Measurements from ENCODE around the gene TCF7. TPM values are rescaled to one million over a fixed set of nuclear protein-coding genes. Genes with fewer than 3 reads are reported as not detected.
A peak's percentile ranks its signal among the peaks of the same experiment; 100 is the strongest.

The TCF7 gene
- total RNA-seq, 4 donors from 2014 or later: 2.6 to 6.2 (median 5.1) TPM

GRCh38 chr5:134177369-134178095, 63.1 kb downstream of the TCF7 start:
- intact Hi-C loops (cut with DNase I; ENCODE audit: low total_unique reads): no loop called here
- TF ChIP-seq POLR2A (IDR thresholded peaks at IDR 0.05): no peak
- TF ChIP-seq, protein P1, sequence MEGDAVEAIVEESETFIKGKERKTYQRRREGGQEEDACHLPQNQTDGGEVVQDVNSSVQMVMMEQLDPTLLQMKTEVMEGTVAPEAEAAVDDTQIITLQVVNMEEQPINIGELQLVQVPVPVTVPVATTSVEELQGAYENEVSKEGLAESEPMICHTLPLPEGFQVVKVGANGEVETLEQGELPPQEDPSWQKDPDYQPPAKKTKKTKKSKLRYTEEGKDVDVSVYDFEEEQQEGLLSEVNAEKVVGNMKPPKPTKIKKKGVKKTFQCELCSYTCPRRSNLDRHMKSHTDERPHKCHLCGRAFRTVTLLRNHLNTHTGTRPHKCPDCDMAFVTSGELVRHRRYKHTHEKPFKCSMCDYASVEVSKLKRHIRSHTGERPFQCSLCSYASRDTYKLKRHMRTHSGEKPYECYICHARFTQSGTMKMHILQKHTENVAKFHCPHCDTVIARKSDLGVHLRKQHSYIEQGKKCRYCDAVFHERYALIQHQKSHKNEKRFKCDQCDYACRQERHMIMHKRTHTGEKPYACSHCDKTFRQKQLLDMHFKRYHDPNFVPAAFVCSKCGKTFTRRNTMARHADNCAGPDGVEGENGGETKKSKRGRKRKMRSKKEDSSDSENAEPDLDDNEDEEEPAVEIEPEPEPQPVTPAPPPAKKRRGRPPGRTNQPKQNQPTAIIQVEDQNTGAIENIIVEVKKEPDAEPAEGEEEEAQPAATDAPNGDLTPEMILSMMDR (IDR thresholded peaks at IDR 0.05): no peak

GRCh38 chr5:134178096-134178419, 63.6 kb downstream of the TCF7 start:
- no peak overlapping the region for H3K4me3 ChIP-seq (ENCODE audit: low read depth, poor library complexity, severe bottlenecking)
- DNase-seq (ENCODE audit: low spot score in 2 of 2): no peak
- WGBS, 2 donors: 64 to 72% methylated on average over 3 of the region's 3 CpGs
- TF ChIP-seq, protein P1 (IDR thresholded peaks at IDR 0.05): no peak
- no peak for TF ChIP-seq POLR2A (IDR thresholded peaks at IDR 0.05)
- intact Hi-C loops (cut with DNase I; ENCODE audit: low total_unique reads): no loop called here

More at GRCh38 chr5:134177369-134178095, 63.1 kb downstream of the TCF7 start:
- WGBS, 2 donors: 11 to 15% methylated on average over 29 of the region's 29 CpGs
- peak; percentile 75 to 92 for DNase-seq (ENCODE audit: low spot score in 2 of 2)
- peak overlapping the region; percentile 82 for H3K4me3 ChIP-seq (ENCODE audit: low read depth, poor library complexity, severe bottlenecking)

DNA sequence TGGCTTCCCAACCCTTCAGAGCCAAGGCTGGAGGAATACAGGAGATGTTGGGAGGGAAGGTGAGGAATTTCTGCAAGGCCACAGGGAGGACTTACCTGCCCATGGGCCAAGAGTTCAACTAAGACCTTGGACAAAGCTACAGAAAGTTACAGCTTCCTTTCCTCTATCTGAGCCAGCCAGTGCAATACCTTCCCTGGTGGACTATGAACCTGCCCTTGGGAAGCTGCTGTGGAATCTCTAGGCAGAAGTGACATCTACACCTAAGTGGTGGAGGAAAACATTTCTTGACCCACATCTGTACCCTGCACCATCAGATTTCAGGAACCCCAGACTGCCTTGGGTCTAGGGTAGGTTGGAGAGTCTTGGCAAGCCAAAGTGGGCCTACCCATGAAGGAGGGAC, 69.0 kb downstream of the TCF7 start:
- H3K4me3 ChIP-seq (ENCODE audit: low read depth, poor library complexity, severe bottlenecking): no peak overlapping the region
- intact Hi-C loops (cut with DNase I; ENCODE audit: low total_unique reads): loop anchor here (5.0 to 10.0 kb wide), 2 partner anchors 109 to 401 kb away; no protein-coding TSS in a partner anchor
- no peak for DNase-seq (ENCODE audit: low spot score in 2 of 2)
- no peak for TF ChIP-seq POLR2A (IDR thresholded peaks at IDR 0.05)
- TF ChIP-seq, protein P1 (IDR thresholded peaks at IDR 0.05): no peak

DNA sequence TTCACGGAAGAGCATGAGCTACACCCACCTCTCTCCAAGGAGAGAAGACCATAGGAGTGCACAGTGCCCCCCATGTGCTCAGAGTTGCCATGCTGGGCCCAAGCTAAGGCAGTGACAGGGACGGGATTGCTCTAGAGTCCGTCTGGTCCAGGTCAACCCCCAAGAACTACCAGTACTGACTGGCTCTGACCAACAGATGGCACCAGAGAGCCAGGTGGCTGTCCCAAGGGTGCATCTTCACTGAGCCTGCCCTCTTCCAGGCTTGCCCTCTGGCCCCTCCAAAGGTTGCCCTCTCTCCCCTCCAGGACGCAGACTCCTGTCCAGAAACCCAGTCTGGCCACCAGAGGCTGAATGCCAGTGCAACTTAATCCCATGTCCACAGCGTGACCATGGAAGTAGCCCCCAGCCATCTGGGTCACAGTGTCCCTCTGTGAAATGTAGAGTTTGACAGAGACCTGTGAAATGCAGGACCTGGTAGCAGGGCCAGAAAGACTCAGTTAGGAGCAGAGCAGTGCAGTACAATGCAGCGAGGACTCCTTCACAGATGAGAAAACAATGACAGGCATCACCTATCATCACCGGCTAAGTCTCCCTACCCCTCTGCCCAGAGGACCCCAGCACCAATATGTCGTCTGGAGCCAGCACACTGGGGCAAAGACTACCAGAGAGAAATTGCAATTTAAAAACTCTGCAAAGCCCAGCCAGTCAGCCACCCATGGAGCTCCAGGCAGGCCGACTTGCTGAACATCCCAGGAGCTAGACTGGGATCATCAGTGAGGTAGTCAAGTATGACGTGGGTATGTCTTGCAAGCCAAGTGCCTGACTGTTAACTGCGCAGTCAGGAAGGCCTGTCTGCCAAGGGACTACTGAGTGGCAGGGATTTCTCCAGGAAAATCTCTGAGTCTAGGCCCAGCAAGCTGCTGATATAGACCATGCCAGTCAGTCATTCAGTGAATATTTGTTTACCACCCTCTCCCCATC, 70.0 kb downstream of the TCF7 start:
- TF ChIP-seq, protein P1 (IDR thresholded peaks at IDR 0.05): peak in 1 of 3 donors; percentile 89
- no peak for TF ChIP-seq POLR2A (IDR thresholded peaks at IDR 0.05)
- H3K4me3 ChIP-seq (ENCODE audit: low read depth, poor library complexity, severe bottlenecking): no peak overlapping the region
- peak; percentile 48 to 91 for DNase-seq (ENCODE audit: low spot score in 2 of 2)
- intact Hi-C loops (cut with DNase I; ENCODE audit: low total_unique reads): loop anchor here (5.0 to 10.0 kb wide), 2 partner anchors 108 to 400 kb away; no protein-coding TSS in a partner anchor
- 55 to 63% methylated on average over 10 to 11 of the region's 11 CpGs for WGBS, 2 donors

DNA sequence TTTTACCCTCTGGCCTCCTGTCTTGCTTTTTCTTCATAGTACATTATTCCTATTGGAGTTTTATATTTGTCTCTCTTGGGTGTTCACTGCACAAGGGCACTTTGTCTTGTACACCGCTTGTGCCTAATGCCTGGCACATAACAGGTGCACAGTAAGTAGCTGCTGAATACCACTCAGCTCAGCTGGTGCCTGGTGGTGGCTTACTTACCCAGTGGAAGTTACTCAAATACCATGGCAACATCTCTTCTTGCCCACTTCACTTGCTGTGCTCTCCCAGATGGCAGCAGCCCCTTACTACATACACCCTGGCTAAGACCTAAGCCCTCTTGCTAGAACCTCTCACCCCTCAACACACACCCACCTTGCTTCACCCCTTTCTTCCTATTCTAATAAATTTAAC, 73.6 kb downstream of the TCF7 start:
- DNase-seq (ENCODE audit: low spot score in 2 of 2): no peak
- no peak overlapping the region for H3K4me3 ChIP-seq (ENCODE audit: low read depth, poor library complexity, severe bottlenecking)
- TF ChIP-seq POLR2A (IDR thresholded peaks at IDR 0.05): no peak
- TF ChIP-seq, protein P1 (IDR thresholded peaks at IDR 0.05): no peak
- WGBS, 2 donors: 76 to 85% methylated on average over 1 of the region's 1 CpG
- intact Hi-C loops (cut with DNase I; ENCODE audit: low total_unique reads): loop anchor here (10.0 kb wide), 1 partner anchor 397 kb away; no protein-coding TSS in a partner anchor
